NK-92 treated with Interleukin-12 subunit alpha and Interleukin-12 subunit beta, amount 100 ng/mL, for 24 hours (cell line): ENCODE results near the gene MAP3K6.

Experiments
- DNase-seq: peaks from one replicate; lab custom pipeline; 2025; lab: John Stamatoyannopoulos, UW

MAP3K6 gene

GRCh38 chr1:27374362-27375086 is 7.8 kb upstream of the MAP3K6 start, which contains the start of gene FCN3:
Gene FCN3, minus strand, starts transcription at chr1:27374824. Its CDS starts 6 bp downstream, at chr1:27374818.
- DNase-seq, result no peak

GRCh38 chr1:27372808-27373690 is 6.3 kb upstream of the MAP3K6 start:
- no peak for DNase-seq

GRCh38 chr1:27372022-27372807 is 5.5 kb upstream of the MAP3K6 start:
- no peak for DNase-seq

- DNase-seq, result no peak
Measured at GRCh38 chr1:27368869-27369582, 2.3 kb upstream of the MAP3K6 start.

GRCh38 chr1:27367160-27367650 is 444 bp upstream of the MAP3K6 start:
- DNase-seq, result no peak

GRCh38 chr1:27366113-27366410 is 699 bp downstream of the MAP3K6 start:
- no peak for DNase-seq

GRCh38 chr1:27365372-27366112 is 1.2 kb downstream of the MAP3K6 start:
- DNase-seq, result no peak

GRCh38 chr1:27364696-27365371 is 1.9 kb downstream of the MAP3K6 start:
- no peak for DNase-seq

- no peak for DNase-seq
Measured at GRCh38 chr1:27363766-27364695, 2.7 kb downstream of the MAP3K6 start.

GRCh38 chr1:27361553-27361952 is 5.2 kb downstream of the MAP3K6 start:
- DNase-seq, result no peak

- DNase-seq, result no peak
Measured at GRCh38 chr1:27361044-27361402, 5.7 kb downstream of the MAP3K6 start.

GRCh38 chr1:27360159-27361043 is 6.4 kb downstream of the MAP3K6 start:
- DNase-seq, result no peak

- DNase-seq, result no peak
Measured at GRCh38 chr1:27359822-27360158, 7.0 kb downstream of the MAP3K6 start.

- no peak for DNase-seq
Measured at GRCh38 chr1:27358928-27359313, 7.8 kb downstream of the MAP3K6 start.

GRCh38 chr1:27358038-27358927 is 8.5 kb downstream of the MAP3K6 start:
- no peak for DNase-seq

- DNase-seq, result no peak
Measured at GRCh38 chr1:27357281-27358037, 9.3 kb downstream of the MAP3K6 start.
